Measurements from ENCODE around the gene PRKAR2B.

- TF ChIP-seq GLIS3 (CRISPR knock-in tag; IDR thresholded peaks at IDR 0.05) (no peak), OSR1 (CRISPR knock-in tag; IDR thresholded peaks at IDR 0.05) (no peak), BACH2 (CRISPR knock-in tag; IDR thresholded peaks at IDR 0.05; ENCODE audit: borderline replicate concordance) (no peak), TSHZ2 (CRISPR knock-in tag; IDR thresholded peaks at IDR 0.05) (no peak), ZNF8 (CRISPR knock-in tag; IDR thresholded peaks at IDR 0.05) (no peak), ZFP3 (CRISPR knock-in tag; IDR thresholded peaks at IDR 0.05) (no peak), ESRRG (CRISPR knock-in tag; IDR thresholded peaks at IDR 0.05) (no peak), ZC3H10 (CRISPR knock-in tag; IDR thresholded peaks at IDR 0.05) (no peak), TOX (CRISPR knock-in tag; IDR thresholded peaks at IDR 0.05; ENCODE audit: borderline replicate concordance) (no peak), ISL1 (CRISPR knock-in tag; IDR thresholded peaks at IDR 0.05) (no peak)
- TF ChIP-seq, protein P1, sequence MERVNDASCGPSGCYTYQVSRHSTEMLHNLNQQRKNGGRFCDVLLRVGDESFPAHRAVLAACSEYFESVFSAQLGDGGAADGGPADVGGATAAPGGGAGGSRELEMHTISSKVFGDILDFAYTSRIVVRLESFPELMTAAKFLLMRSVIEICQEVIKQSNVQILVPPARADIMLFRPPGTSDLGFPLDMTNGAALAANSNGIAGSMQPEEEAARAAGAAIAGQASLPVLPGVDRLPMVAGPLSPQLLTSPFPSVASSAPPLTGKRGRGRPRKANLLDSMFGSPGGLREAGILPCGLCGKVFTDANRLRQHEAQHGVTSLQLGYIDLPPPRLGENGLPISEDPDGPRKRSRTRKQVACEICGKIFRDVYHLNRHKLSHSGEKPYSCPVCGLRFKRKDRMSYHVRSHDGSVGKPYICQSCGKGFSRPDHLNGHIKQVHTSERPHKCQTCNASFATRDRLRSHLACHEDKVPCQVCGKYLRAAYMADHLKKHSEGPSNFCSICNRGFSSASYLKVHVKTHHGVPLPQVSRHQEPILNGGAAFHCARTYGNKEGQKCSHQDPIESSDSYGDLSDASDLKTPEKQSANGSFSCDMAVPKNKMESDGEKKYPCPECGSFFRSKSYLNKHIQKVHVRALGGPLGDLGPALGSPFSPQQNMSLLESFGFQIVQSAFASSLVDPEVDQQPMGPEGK (CRISPR knock-in tag; IDR thresholded peaks at IDR 0.05; ENCODE audit: borderline replicate concordance) = no peak
These were observed 119.6 kb downstream of the PRKAR2B start for GRCh38 chr7:107164092-107164491.
